Hematopoietic multipotent progenitor cell treated with erythropoietin and hydrocortisone succinate and interleukin-3 and kit ligand, for 8 days (in vitro differentiated cells): Measurements from ENCODE around the gene PBRM1.

ENCODE experiments used
- DNase-seq: peaks from one replicate; pipeline ENCODE4 v3.0.0-alpha.2; 2015

The PBRM1 gene

GRCh38 chr3:52568069-52568468, 117.6 kb downstream of the PBRM1 start:
- DNase-seq: no peak

DNA sequence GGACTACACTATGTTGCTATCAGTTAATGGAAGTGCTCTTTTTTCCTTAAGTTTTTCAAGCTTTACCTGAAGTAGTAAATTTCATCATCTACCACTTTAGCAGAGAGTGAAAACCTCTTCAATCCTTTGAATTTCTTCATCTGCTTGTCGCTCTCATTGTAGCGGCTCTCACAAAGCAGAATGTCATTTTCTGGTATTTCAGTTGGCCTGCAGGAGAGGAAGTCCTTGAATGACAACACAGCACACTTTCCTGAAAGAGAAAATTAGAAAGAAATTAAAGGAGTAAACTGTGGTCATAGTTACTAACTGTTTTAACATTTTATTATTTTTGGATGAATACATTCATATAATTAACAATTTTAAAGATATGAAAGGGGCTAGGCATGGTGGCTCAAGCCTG, 121.7 kb downstream of the PBRM1 start:
- no peak for DNase-seq

DNA sequence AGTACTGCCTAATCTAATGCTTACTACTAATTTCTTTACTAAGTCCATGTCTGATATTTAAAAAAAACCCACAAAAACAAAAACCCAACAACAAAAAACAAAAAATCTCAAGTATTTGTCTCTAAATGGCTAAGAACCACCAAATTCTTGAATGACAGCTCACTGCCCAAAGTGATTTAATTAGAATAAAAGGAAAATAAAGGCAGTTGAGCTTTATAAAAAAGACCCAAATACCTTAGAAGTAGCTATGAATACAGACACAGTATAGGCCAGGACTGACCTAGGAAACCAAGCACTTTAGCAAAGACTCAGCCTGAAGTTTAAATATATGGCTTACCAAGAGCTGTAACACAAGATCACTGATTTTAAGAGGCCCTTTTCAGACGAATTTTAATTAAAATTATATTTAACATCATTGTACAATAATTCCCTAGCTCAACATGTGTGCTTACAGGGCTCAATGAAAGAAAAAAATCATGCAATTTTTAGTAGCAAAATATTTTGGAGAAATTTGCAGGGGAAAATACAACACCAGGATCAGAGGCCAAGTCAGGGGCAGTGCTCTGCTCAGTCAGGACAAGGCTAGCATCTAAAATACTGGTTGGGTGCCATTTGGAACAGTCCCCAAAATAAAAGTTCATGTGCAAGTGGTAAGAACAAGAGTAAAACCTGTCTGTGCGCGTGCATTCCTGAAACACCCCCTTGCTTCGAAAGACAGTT, 124.5 kb downstream of the PBRM1 start:
- DNase-seq: no peak

DNA sequence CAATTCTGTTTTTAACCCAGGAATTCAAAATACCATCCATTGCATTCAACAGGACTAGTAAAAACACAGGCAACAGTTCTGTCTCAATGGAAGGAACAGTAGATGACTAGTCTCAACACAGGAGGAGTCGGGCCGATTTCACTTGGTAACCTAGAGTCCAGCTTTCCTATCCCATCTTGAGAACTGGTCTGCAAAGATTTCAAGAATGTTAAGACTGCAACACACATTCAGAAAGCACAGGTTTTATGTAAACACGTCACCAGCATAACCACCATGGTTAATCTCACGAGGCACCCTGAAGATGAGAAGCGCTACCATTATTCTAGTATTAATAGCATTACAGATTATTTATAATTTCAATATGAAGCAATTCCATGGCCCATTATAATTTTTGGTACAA, 127.3 kb downstream of the PBRM1 start:
- DNase-seq: no peak

DNA sequence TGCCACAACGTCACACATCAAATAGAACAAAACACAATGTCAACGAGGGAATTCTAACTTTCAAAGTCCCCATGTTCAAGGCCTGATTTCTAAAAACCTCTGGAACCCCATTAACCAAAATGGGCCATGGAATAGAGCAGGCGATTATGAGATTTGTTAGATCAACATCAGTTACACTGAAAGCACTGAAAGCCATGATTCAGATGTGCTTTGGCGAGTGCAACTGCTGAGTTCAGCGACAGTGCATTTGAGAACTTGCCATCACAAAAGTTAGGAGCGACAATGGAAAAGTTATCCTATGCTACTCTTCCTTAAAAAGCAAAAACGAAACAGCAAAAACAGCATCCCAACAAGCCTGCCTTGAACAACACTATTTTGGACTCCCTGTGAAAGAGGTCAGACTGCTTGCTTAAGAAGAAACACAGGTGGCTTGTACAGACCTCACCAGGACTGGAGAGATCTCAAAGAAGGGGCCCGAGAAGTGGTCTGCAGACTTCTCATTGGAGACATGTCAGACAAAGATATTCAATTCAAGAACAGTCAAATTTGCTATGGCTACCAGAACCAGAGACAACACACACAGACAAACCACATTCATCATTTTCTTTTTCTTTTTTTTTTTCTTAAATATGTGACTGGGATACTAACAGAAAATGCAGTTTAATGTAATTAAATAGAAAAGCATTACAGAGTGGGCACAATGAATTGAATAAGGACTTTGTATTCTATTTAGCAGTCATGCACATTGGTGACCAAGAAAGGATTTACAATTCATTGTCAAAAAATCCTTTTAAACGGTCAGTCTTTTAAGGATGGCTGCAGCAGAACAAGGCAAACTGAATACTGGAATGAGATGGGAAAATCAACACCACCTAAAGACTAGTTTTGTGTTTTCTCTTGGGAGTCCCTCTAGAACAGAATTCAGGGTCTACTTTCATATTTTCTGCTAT, 128.4 kb downstream of the PBRM1 start:
- DNase-seq: no peak

DNA sequence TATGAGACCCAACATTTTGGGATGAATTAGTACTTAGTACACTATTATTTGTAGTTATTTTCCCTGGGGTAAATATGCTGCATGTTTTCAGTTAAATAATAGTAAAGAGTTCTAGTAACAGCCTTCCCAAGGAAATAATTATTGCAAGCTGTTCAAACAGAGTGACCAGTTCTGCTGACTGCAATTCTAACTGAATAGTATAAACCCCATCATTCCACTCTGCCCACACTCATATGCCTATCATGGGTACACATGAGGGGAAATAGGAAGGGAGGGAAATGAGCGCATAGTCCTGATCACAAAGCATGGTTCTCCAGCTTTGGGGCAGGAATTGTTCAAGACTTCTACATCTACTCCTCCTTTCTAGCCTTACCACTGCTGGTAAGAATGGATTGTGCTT, 130.7 kb downstream of the PBRM1 start:
- DNase-seq: no peak

DNA sequence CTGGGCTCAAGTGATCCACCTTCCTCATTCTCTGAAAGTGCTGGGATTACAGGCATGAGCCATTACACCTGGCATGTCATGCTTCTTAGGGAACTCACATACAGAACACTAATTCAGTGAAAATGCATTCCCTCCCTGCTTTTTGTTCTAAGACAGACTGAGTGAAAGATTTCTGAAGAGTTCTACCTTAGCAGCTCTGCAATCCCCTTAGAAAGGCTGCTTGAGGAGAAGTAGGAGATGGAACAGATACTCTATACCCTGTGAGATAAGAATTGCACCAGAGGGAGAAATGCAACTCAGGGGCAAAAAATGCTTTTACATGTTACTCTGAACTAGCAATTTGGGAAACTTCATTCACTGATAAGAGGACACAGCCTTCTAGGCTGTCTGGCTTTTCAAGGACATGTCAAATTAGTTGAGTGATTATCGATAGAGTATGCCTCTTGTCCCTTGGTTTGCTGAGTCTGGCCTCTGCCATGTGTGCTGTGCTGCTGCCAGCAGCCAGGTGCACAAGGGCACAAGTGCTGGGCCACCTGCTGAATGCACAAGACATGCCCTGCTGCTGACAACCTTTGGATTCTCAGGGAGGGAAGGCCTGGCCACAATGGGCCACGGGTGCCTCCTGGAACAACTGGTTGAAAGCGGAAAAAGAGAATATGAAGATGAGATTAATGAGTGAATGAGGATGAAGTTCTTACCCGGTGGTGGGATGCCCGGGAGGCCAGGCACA, 131.5 kb downstream of the PBRM1 start:
- DNase-seq: no peak

- DNase-seq: no peak
Observed at GRCh38 chr3:52552089-52552488, 133.6 kb downstream of the PBRM1 start.

GRCh38 chr3:52551118-52551517, 134.6 kb downstream of the PBRM1 start:
- no peak for DNase-seq

- no peak for DNase-seq
Observed at GRCh38 chr3:52547143-52547542, 138.6 kb downstream of the PBRM1 start.

DNA sequence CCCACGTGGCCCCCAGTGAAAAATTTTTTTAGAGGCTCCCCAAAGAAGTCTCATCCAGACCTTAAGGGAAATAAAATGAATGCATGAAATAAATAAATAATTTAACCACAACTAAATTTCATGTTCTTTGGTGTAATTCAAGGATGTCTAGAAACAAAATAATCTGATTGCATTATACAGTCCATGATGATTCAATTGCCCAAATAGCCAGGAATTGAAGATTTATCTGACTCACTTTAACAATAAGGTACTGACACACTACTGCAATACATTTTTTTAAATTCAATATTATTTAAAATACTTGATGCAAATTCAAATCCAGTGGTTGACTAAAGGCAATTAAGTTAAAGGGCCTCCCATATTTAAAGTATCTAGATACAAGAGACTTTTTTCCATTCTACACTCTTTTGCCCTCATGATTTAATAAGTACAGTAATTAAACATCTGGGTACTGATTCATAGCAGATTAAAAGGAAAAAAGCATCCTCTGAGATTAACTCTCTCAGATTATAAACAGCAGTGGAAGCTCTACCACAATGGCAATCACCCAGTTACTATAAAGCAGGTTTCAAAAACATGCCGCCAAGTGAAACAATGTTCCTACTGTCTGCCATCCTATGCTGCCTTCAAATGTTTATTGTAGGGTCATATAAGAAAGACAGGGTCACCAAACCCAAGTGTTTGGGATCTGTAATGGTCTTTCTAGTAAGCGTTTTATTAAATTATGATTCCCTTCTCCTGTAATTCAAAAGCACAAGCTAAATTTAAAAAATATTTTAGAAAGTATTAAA, 139.4 kb downstream of the PBRM1 start:
- DNase-seq: no peak

GRCh38 chr3:52544937-52545336, 140.8 kb downstream of the PBRM1 start:
- DNase-seq: no peak

DNA sequence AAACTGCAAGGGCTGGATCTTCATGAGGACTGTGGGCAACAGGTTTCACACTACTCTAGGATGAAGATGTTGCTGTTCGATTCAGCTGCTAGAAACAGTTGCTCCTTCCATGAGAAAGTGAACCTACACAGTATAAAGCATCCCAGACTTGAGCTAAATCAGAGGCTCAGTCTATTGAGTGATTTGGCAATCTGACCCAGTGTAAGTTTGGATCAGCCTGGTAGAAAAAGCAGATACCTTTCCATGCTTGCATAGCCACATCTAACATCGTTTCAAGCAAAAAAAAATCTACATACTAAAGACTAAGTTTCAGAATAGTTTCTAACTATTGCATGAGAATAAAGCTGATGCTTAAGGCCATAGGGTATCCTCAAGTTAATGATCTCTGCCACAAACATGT, 144.7 kb downstream of the PBRM1 start:
- DNase-seq: no peak

DNA sequence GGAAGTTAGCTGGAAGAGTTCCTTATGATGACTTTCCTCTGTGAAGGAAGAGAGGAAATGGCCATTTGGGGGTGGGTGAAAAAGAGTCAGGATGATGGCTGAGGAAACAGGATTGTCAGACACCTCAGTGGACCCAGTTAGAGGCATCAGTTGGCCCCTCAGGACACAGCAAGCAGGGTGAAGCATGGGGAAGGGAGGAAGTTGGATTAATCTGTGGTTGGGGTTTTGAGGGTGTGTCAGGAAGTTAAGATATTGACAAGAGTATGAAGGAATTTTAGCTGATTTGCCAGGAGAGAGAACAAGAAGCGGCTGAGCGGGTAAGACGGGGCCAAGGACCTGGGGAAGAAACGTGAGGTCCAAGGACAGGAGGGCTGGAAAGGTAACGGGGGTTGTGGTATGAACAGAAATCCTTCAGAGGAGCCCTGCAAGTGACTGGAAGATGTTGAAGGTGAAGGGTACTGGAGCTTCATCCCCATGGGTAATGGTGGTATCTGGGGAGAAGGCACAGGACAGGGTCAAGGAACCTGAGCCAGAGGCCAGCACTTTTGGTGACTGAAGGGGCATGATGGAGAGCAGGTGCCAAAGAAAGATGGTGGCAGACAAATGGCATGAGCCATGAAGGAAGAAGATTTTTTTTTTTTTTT, 146.6 kb downstream of the PBRM1 start:
- no peak for DNase-seq

GRCh38 chr3:52537726-52538421, 147.8 kb downstream of the PBRM1 start:
- DNase-seq: no peak

DNA sequence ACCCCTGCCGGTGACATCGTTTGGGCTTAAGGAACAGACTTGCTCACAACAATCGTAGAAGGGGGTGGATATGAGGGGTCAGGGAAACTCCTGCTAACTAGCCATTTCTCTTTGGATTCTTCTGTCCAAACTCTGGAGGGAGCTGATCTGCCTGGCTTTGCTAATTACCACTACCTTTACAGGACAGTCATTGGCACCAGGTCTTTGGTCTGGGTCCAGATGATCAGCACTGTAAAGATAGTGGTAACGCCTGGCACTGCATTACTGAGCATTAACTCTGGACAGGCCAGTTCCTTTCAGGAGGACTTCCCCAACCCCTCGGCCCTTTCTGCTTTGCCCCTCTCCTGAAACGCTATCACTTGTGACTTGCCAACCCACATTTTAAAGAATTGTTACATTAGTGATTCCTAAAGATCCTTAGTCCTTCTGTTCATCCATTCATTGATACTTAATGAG, 148.5 kb downstream of the PBRM1 start:
- DNase-seq: no peak

DNA sequence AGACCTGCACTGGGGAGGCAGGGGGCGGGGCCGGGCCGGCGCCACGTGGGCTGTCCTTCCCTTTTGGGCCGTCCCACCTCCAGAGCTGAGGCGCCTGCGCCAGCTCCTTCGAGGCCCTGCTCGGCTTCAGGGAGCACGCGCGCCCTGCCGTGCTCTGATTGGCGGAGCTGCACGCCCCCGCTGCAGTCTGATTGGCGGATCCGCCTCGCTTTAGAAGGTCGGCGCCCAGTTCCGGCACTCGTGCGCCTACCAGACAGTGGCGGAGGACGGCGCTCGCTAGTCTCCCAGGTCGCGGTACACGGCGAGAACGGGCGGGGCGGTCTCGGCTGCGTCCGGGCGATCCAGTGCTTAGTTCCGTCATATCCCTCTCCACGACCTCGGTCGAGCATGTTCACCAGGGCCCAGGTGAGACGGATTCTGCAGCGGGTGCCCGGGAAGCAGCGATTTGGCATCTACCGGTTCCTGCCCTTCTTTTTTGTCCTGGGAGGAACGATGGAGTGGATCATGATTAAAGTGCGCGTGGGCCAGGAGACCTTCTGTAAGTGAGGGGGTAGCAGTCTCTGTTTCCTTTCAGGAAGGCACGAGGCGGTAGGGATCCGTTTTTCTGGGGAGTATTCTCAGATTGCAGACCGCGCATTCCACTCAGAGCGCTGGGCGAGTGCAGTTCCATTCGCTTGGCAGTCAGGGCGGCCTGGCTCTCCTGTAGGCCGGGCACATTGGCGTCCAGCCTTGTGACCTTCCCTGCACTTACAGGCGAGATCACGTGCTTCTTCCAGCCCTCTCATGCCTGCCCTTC, 149.1 kb downstream of the PBRM1 start, which contains the start of gene UQCC5:
UQCC5 (plus strand) TSS at position 237 of the 796 bp plus-strand sequence; CDS start at position 388, 151 bp downstream.
- peak; percentile 98 for DNase-seq

DNA sequence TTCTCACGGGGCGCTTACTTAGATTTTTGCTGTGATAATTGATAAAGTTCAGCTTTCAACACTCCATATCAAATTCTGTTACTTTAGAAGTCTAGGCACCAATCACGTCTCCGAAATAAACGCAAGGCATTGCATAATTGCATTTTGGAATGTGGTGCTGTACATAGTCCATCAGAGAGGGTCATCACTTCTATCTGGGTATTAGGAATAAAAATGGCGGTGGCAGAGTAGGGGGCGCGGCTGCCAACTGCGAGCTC, 149.7 kb downstream of the PBRM1 start:
- no peak for DNase-seq

GRCh38 chr3:52535411-52536111, 150.2 kb downstream of the PBRM1 start:
- no peak for DNase-seq
